ENCODE measurements around the gene ZFYVE9.
A peak's percentile ranks its signal among the peaks of the same experiment; 100 is the strongest.
"Not testable (repeated sequence)": the region's sequence is repeated elsewhere in the genome, so short reads cannot be mapped to it uniquely, and the experiment has no call there.

Gene ZFYVE9

DNA sequence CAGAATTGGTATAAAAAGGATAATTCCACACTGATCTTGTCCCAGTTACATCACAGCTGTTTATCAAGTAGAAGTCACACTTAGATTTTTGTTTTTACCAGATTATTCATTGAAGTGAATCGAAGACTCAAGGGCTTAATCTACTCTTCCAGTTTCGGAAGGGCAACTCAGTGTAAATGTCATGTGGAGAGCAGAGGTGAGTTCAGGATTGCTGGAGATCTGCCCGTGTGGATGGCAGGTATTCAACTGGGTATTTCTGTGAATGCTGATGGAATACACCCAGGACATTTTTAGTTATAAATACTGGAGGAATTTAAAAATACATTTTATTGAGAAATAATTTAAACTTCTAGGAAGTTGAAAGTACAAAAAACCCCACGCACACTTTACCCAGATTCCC, 204.8 kb downstream of the ZFYVE9 start:
- no peak for DNase-seq

DNA sequence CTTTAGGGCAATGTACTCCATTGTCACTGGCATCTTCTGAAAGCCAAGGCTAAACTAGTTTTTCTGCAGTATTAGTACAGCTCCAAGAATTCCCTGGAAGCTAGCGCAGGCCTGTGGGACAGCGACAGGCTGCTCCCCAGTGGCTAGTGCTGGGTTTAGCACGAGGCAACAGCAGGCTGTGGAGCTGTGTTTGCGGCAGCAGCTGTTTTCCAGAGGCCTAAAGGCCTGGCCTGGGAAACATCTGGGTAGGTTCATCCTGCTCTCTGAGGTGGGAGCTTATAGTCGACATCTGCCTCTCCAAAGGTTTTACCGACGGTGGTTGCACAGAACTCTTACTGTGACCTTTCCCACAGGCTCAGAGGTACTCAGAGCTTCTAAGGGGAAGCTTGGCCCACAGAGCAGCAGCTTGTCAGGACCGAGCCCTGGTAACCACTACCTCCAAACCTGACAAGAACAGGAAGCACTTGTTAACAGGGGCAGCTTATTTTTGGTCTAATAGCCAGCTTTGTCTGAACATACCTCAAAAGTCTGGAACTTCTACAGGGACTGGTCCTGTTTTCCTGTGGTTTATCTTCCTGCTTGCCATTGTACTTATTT, 206.9 kb downstream of the ZFYVE9 start:
- no peak for DNase-seq

DNA sequence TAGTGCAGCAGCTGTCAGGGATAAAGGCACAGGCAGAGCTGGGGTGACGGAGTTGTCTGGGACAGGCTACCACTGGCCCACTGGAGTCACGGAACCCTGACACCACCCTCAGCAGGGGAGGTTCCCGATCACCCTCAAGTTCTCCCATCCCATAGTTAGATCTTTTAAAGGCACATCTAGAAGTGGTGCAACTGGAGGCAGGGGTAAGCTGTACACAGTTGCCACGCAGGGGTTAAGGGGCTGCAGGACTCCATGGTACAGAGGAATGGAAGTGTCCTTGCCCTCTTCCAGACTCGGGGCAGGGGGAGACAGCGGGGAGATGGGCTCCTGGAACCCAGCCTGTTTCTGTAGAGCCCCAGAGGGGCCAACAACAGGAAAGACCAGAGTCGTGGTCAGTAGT, 210.8 kb downstream of the ZFYVE9 start:
- DNase-seq = no peak

- DNase-seq = no peak
These were observed 213.5 kb downstream of the ZFYVE9 start for GRCh38 chr1:52355436-52355835.

DNA sequence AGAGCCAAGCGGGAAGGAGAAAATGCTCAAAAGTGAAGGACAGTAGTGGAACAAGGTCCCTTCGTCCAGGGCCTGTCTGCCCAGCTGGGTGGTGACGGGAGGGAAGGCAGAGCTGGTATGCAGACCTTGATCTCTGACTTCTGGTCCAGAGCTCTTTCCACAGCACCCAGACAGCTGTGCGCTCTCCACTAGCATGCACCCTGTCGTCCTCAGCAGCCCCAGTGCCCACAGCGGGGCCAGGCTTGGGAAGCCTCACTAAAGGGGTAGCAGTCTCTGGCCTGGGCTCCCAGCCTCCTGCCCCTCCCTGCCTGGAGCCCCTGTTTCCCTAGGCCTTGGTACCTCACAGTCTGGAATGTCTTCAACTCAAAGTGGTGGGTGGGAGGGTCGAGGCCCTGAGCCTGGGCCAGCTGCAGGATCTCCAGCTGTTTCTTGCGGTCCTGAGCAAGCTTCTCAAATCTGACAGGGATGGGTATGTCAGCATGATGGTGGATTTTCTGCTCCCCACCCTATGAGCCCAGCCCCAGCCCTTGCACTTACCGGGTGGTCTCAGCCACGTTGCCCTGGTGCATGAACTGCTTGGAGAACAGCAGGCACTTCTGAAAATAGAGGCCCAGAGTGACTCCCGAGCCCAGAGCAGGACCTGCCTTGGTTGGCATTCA, 214.1 kb downstream of the ZFYVE9 start:
- no peak for DNase-seq

- no peak for DNase-seq
These were observed 215.0 kb downstream of the ZFYVE9 start for GRCh38 chr1:52356818-52357355.

- no peak for DNase-seq
These were observed 215.5 kb downstream of the ZFYVE9 start for GRCh38 chr1:52357397-52357796.

DNA sequence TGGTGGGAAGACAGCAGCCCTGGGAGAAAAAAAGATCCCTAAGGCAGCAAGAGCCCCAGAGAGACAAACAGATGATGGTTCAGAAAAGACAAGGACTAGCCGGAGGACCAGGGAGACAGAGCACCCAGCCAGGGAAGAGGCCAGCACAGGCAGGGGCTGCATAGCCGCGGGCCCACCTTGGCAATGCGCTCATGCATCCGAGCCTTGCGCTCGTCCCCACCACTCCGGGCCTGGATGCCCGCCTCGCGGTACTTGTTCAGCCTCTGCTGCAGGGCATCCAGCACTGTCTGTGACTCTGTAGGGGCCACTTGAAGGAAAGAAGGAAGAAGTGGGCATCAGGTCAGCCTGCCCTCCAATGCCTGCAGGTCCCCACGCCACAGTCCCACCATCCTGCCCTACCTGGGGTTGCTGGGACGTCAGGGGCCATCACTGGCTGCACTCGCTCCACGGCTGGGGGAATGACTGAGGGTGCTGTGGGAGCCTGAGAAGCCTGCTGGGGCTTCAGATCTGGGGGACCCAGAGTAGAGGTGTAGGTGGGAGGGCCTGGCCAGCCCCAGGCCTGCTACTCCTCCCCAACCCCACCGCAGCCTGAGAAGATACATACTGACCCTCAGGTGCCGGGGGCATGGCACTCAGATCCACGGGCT, 217.1 kb downstream of the ZFYVE9 start:
- DNase-seq = no peak

DNA sequence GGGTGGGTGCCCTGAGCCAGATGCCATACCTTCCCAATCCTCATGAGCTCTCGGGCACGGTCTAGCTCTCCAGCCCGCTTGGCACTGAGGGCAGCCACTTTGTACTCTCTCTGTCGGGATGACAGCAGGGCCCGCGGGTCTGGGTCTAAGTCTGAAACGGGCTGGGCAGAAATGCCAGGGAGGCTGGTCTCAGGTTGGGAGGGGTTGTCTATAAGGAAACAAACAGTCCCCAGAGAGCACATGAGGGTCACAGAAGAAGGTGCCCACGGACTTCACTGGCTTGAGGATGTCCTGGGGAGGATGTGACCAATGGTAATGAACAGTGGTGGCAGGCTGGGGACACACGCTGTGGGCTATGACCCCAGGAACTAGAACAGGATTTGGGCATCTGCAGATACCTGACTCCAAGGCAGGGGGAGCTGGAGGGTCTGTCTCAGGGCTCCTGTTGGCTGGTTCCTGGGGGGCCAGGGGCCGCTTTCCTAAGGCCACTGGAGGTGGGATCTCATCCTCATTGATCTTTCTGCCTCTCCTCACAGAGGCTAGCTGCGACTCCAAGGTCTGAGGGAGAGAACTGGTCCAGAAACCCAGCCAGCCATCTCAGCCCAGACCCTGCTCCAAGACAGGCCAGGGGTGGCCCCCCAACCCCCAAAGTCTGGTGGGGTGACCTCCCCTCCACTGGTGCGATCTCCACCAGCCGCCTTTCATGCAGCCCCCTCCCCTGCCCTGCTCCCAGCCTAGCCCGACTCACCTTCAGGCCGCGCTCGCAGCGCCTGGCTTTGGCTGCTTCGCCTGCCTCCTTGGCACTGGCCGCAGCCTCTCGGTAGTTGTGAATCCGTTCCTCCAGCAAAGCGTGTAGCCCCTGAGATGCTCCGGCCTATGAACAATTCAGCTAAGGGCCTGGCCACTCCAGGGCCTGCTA, 218.0 kb downstream of the ZFYVE9 start:
- DNase-seq = no peak

- no peak for DNase-seq
These were observed 218.7 kb downstream of the ZFYVE9 start for GRCh38 chr1:52360595-52360968.

DNA sequence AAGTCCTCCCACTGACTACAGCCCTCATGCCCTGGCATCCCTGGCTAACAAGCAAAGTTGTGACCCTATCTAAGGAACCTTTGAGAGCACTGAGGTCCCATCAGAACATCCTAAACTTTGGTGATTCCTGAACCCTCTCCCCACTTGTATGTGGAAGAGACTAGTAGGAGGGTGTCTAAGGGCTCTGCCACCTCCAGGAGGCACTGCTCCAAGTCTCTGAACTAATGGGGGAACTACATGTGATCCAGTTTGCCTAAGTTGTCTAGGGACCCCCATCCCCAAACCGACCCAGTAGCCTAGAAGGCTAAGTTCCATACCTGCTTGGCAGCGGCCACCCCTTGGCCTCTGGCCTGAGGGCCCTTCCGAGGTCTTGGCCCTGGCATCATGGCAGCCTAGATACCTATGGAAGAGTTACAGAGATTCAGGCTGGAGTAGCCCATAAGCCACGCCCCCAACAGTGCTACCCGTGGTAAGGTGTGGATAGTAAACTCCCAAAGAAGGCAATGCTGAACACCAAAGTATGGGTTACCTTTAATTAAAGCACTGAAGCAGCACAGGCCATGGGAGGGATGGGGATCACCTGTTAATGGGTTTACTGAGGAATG, 222.4 kb downstream of the ZFYVE9 start:
- no peak for DNase-seq

- DNase-seq = no peak
These were observed 223.3 kb downstream of the ZFYVE9 start for GRCh38 chr1:52365071-52365745.

DNA sequence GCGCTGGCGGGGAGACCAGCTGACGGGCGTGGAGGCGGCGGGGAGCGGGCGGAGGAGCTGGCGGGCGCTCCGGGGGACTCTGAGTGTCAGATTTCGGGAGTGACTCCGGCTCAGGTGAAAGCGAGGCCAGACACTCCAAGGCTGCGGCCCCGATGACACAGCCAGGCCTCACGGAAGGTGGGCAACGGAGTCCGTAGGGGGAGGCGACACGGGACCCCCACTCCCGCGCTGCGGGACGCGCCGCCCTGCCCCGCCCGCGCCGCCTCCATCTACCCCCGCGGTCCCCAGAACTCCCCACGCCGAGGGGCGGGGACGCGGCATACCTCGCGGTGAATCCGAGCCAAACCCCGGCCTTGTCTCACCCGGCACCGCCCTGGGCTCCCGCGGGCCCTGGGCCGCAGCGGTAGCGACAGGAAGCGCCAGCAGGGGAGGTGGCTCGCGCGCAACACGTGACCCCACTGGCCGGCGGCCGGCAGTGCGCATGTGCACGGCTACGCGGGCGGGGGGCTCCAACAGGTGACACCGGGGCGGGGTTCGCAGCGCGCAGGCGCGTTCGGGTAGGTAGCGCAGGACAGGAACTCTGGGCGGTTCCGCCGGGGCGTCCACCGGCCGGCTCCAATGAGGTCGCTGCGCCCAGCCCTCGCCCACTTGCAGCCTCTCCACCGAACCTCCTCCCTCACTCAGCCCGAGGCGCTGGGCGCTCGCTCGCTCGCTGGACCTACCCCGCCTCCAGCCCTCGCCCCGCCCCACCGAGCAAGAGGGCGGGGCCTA, 224.0 kb downstream of the ZFYVE9 start, which contains the start of gene CC2D1B:
Gene CC2D1B, minus strand, starts transcription at position 460 of the 771 bp plus-strand sequence. CDS start 1,585 bp downstream, outside the sequence.
- DNase-seq = peak; percentile 100

- no peak for DNase-seq
These were observed 224.6 kb downstream of the ZFYVE9 start for GRCh38 chr1:52366517-52366827.

- no peak for DNase-seq
These were observed 225.4 kb downstream of the ZFYVE9 start for GRCh38 chr1:52367272-52367671.

GRCh38 chr1:52368383-52369172, 226.7 kb downstream of the ZFYVE9 start:
- DNase-seq = peak; percentile 62

DNA sequence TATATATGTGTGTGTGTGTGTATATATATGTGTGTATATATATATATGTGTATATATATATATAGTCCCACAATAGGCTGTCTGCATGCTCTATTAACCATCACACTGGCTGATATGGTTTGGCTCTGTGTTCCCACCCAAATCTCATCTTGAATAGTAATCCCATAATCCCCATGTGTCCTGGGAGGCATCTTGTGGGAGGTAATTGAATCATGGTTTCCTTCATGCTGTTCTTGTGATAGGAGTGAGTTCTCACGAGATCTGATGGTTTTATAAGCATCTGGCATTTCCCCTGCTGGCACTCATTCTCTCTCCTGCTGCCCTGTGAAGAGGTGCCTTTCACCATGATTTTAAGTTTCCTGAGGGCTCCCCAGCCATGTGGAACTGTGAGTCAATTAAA, 228.0 kb downstream of the ZFYVE9 start:
- DNase-seq = not testable (repeated sequence)

- no peak for DNase-seq
These were observed 243.5 kb downstream of the ZFYVE9 start for GRCh38 chr1:52385376-52385775.

- DNase-seq = no peak
These were observed 244.6 kb downstream of the ZFYVE9 start for GRCh38 chr1:52386458-52386857.

DNA sequence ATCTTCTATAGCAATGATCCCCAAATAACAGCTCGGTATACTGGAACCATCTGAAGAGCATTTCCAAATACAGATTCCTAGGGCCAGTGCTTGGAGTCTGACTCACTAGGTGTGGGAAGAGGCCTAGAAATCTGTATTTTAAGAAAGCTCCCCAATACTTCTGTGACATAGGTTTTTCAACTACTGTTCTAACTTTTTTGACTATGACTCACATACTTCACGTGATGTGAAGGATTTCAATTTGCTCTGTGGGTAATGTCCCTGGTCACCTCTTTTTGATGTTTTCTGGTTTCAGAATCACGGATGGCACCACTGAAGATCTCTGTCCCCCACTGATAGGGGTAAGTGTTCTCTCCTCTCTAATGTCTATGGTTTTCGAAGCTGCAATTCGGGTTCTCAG, 251.3 kb downstream of the ZFYVE9 start:
- no peak for DNase-seq

Measured in stimulated activated CD4-positive, alpha-beta T cell treated with anti-CD3 and anti-CD28 coated beads, Interleukin-4, amount 100 ng/mL, for 24 hours (primary cell).